GM12801 (cell line): ENCODE measurements around the gene M6PR.

Experiments used
- TF ChIP-seq, protein P1 (sequence below): IDR thresholded peaks from one replicate; pipeline ENCODE4 v1.5.1; 2011; ENCODE audit warnings: control low read depth; ENCODE audit not compliant: insufficient read length; ENCODE audit errors: extremely low read depth

M6PR gene

DNA sequence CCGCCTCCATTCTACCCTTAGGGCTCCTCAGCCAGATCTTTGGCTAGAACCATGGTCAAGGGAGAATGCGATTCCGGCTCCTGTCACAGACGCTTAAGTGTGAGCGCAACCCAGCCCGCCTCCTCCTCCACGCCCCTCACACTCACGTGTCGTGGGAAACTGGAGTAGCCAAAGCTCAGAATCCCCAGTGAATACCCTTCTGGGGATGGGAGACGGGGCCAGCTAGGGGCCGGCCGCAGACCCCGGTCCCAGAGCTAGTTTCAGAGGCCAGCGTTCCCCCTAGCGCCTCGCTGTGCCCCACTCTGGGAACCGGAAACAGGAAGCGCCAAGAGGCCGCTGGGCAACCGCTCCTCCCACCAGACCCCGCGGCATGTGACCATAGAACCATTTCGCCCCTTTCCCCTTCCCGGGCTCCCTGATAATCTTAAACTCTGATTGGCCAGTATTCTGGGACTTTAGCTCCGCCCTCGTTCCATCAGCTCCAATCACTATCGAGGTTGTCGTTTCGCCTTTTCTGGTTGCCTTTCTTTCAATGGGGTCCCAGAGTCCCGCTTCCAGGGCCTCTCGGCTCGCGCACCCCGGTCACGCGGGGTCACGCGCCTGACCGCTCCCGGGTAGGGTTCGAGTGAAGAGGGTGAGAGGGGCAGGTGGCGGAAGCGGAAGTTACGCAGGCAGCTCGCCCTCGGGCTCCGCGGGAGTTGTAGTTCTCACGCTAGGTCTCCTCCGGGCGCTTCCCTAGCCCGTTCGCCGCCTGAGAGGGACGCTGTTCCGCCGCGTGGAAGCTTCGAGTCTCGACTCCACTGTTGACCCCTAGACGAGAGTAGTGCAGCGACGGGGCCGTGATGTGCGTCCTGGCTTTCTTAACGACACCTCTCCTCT lies at the start of gene M6PR:
M6PR (minus strand) TSS at position 304 of the 879 bp plus-strand sequence. CDS start 3,241 bp downstream, outside the sequence.
- TF ChIP-seq, protein P1, sequence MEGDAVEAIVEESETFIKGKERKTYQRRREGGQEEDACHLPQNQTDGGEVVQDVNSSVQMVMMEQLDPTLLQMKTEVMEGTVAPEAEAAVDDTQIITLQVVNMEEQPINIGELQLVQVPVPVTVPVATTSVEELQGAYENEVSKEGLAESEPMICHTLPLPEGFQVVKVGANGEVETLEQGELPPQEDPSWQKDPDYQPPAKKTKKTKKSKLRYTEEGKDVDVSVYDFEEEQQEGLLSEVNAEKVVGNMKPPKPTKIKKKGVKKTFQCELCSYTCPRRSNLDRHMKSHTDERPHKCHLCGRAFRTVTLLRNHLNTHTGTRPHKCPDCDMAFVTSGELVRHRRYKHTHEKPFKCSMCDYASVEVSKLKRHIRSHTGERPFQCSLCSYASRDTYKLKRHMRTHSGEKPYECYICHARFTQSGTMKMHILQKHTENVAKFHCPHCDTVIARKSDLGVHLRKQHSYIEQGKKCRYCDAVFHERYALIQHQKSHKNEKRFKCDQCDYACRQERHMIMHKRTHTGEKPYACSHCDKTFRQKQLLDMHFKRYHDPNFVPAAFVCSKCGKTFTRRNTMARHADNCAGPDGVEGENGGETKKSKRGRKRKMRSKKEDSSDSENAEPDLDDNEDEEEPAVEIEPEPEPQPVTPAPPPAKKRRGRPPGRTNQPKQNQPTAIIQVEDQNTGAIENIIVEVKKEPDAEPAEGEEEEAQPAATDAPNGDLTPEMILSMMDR = no peak

DNA sequence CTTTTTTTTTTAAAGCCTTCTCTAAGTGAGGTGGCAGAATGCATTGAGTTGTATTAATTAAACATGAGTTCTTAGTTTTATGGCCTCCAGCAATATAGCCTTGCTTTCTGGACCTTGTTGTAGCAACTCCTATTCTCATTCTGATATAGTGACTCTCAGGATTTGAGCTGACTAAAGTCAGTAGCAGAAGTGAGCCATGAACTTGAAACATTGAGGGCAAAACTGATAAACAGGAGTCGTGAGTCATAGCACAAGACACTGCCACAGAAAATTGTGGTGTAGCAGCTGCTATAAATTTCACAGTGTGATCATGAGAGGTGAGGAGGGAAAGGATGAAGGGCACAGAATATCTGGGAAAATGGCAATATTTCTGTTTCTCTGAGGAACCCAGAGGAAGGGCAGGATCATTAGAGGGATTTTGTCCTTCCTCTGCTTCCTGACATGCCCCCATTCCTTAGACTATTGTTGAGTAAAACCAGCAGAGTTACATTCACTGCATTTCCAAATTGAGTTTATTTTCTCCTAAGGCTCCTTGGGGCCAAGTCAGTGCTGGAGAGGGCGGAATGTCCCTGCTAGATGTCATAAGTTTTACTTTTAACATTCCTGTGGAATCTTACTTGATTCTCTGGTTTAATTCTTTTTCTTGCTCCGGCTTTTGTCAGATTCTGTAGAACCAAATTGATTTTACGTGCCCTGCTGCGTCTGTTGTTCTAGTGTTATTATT lies 47.4 kb upstream of the M6PR start:
- TF ChIP-seq, protein P1 = no peak

DNA sequence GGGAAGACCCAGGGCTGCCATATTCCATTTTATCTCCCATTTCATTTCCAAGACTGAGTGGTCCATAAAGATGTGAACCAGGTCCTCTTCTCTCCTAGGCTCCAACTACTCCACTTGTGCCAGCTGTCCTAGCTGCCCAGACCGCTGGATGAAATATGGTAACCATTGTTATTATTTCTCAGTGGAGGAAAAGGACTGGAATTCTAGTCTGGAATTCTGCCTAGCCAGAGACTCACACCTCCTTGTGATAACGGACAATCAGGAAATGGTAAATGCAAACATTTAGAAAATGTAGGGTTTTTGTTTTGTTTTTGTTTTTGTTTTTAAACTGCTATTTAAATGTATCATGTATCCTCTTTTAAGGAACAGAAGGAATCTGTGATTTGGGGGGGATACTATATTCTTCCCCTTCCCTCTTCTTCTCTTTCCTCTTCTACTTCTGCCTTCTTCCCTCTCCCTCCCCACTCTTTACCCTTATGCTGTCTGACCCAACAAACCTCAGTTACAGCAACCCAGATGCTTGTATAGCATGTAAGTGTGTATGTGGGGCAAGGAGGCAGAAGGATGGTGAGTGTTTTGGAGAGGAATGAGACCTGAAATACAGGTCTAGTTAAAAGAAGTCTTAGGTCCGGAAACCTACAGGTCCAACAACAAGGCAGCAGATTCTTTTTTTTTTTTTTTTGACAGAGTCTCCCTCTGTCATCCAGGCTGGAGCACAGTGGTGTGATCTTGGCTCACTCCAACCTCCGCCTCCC lies 45.8 kb upstream of the M6PR start:
- TF ChIP-seq, protein P1 = no peak

DNA sequence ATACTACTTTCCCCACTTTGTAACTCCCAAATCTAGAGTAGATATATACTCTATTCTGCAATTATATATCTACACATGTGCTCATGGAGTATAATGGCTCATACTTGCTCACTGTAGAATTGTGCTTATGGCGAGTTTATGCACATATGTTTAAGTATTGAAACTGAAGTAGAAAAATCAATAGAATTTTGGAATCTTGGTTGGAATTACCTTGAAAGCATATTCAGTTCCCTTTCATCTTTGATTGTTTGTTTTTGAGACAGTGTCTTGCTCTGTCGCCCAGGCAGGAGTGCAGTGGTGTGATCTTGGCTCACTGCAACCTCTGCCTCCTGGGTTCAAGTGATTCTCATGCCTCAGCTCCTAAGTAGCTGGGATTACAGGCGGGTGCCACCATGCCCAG lies 44.4 kb upstream of the M6PR start:
- TF ChIP-seq, protein P1 = no peak

DNA sequence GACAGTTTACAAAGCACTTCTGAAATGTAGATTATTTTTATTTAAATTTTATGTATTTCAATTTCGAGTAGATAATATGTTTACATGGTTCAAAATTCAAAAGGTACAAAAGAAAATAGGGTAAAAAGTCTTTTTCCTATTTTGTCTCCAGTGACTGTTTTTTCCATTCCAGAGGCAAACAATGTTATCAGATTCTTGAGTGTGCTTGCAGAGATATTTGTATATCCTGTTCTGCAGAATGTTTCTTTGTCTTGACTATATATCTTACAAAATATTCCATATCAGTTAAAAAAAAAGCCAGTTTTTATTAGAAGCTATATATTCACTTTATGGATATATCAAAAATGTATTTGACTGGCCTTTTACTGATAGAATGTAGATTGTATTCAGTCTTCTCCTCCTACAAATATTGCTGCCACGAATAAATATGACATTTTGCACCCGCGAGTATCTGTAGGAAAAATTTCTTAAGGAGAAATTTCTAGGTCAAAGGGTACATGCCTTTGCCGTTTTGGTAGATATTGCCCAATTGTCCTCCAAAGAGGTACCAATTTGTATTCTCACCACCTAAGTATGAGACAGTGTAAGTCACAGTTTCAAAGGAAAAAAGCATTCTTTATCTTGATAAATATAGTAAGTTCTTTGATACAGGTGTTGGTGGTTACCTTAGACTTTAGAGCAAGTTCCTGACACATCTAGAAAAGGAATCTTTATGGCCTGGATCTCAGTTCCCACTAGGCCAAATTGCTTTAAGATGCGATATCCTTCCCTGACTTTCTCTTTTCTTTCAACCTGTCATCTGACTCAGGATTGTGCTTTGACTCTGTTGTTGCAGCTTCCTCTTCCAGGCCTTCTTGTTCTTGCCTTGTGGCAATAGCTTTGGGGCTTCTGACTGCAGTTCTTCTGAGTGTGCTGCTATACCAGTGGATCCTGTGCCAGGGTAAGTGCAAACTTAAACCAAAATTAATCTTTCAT lies 42.2 kb upstream of the M6PR start:
- TF ChIP-seq, protein P1 = no peak

DNA sequence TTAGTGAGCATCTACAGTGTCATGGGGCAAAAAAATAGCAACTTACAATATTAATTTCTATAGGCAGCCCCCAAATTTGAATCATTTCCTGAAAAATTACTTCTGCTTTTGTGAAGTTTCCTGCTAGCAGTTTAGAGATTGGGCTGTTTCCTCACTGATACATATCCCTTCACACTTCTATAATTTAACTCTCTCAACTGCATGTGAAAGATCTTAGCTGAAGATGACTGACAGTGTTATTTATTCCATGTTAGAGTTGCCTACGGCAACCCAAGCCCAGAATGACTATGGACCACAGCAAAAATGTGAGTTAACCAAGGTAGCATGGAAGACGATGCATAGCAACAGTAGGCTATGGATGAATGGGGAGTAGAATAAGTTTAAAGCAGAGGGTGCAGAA lies 40.0 kb upstream of the M6PR start, which contains the start of gene KLRG1:
KLRG1 (plus strand) TSS at position 134 of the 400 bp plus-strand sequence; CDS start at position 224, 90 bp downstream.
- TF ChIP-seq, protein P1 = no peak
